ENCODE measurements around the gene TAS1R1.

- no peak for TF ChIP-seq EZH2 (IDR thresholded peaks at IDR 0.05; ENCODE audit: insufficient read depth, poor library complexity, severe bottlenecking)
- TF ChIP-seq EZH2phosphoT487 (IDR thresholded peaks at IDR 0.05; ENCODE audit: insufficient read depth, low read depth) = no peak
Measured at GRCh38 chr1:6526316-6526715, 28.8 kb upstream of the TAS1R1 start.
